Right lobe of liver (tissue), 4 donors: ENCODE measurements around the gene KIRREL2.
"Not testable (repeated sequence)": the region's sequence is repeated elsewhere in the genome, so short reads cannot be mapped to it uniquely, and the experiment has no call there.

Experiments used
- CTCF ChIP-seq, 4 donors: fragments of 200-600 bp in 3 of 4; fragments of 450-650 bp in 1 of 4; IDR thresholded peaks; one replicate each; pipeline versions ENCODE4 v1.5.1 to v1.8.0; 2016 to 2022; ENCODE audit warnings: antibody characterized with exemption in 4 of 4, mild to moderate bottlenecking in 2 of 4
- POLR2A ChIP-seq: fragments of 450-650 bp; IDR thresholded peaks from one replicate; pipeline ENCODE4 v1.6.1; 2017; ENCODE audit warnings: antibody characterized with exemption, mild to moderate bottlenecking
- donor health status: DM: no; HTN: no; CAD: no.
- donor health status: DM: no; HTN: no; CAD: no.
- donor health status: DM: no; HTN: yes; CAD: no.

- TF ChIP-seq CTCF (IDR thresholded peaks at IDR 0.05); POLR2A: not testable (repeated sequence)
These were observed 20.6 kb upstream of the KIRREL2 start for GRCh38 chr19:35836096-35836495.
